HCT116 (cell line): ENCODE results near the gene EIF2D. TPM values are rescaled to one million over a fixed set of nuclear protein-coding genes. Genes with fewer than 3 reads are reported as not detected.
A peak's percentile ranks its signal among the peaks of the same experiment; 100 is the strongest.

ENCODE experiments used
- CBX3 ChIP-seq: IDR thresholded peaks from 2 replicates; pipeline ENCODE4 v1.6.1; 2012; ENCODE audit warnings: low read depth
- CTCF ChIP-seq, 3 experiments: fragments of 200-600 bp in 1 of 3; sonication (generic) in 1 of 3; IDR thresholded peaks in 2 of 3; conservative IDR thresholded peaks in 1 of 3; 2 replicates each; pipeline ENCODE4 v1.5.1; 2012 to 2017; ENCODE audit warnings: low read depth in 2 of 3, low read length in 2 of 3, antibody characterized with exemption in 1 of 3, borderline replicate concordance in 1 of 3, control low read depth in 1 of 3, mild to moderate bottlenecking in 1 of 3, mixed read lengths in 1 of 3, mixed run types in 1 of 3, moderate library complexity in 1 of 3; ENCODE audit not compliant: insufficient read depth in 1 of 3
- MAX ChIP-seq: IDR thresholded peaks from 2 replicates; pipeline ENCODE4 v1.6.1; 2012
- POLR2A ChIP-seq: IDR thresholded peaks from 2 replicates; pipeline ENCODE4 v1.7.0; 2011; ENCODE audit warnings: borderline replicate concordance; ENCODE audit not compliant: insufficient read depth, insufficient read length; ENCODE audit errors: extremely low read depth
- POLR2AphosphoS5 ChIP-seq: IDR thresholded peaks from 2 replicates; pipeline ENCODE4 v1.6.1; 2011; ENCODE audit warnings: mild to moderate bottlenecking, low read depth, low read length, moderate library complexity
- ZBTB33 ChIP-seq: IDR thresholded peaks from 2 replicates; pipeline ENCODE4 v1.6.1; 2011; ENCODE audit warnings: mild to moderate bottlenecking, low read length, moderate library complexity; ENCODE audit not compliant: insufficient replicate concordance; ENCODE audit errors: extremely low read depth
- ZFX ChIP-seq: fragments of 450-650 bp; IDR thresholded peaks from 2 replicates; pipeline ENCODE4 v1.6.1; 2017
- total RNA-seq: library from RNA; stranded (reverse); gene quantifications from one replicate; pipeline ENCODE4 v1.2.1, GENCODE V29; 2021; ENCODE audit not compliant: unreplicated experiment

EIF2D gene
- total RNA-seq, 1 experiment from 2014 or later, result 54.8 TPM

GRCh38 chr1:206635080-206635977 is 23.1 kb upstream of the EIF2D start, which contains the start of gene DYRK3 (continued):
- TF ChIP-seq ZBTB33 (peak; percentile 10), MAX (peak; percentile 99), CTCF (IDR thresholded peaks at IDR 0.05 in 2 of 3, conservative IDR thresholded peaks at IDR 0.05 in 1 of 3; ENCODE audit: borderline replicate concordance in 1 of 3, insufficient read depth in 1 of 3, low read depth in 2 of 3, low read length in 2 of 3) (no peak), ZFX (peak; percentile 70), CBX3 (peak; percentile 95), POLR2AphosphoS5 (peak; percentile 79), POLR2A (peak; percentile 89)
- TF ChIP-seq, all 23 proteins: peak for 9
